ENCODE results near the gene BABAM1. TPM values are rescaled to one million over a fixed set of nuclear protein-coding genes. Genes with fewer than 3 reads are reported as not detected.

The BABAM1 gene
- total RNA-seq, 1 experiment from 2014 or later: 146 TPM

- ATAC-seq (no peak), DNase-seq (ENCODE audit: low spot score) (no peak)
- Mint-ChIP-seq H3K4me3 (no peak overlapping the region), H3K27me3 (ENCODE audit: low read depth) (peaks cover 6% of the 10 kb centered on the region), H3K36me3 (peaks cover 33% of the 10 kb centered on the region), H3K9me3 (no peaks in the 10 kb centered on the region), H3K27ac (no peak overlapping the region), H3K4me1 (peaks cover 3% of the 10 kb centered on the region; the same call in 1 of the 2 replicates)
- ChIA-PET CTCF (interaction anchor here (0.9 to 3.9 kb wide), 3 partner anchors 13 to 26 kb away, joined by 3 to 19 read pairs (median 5); partner anchors contain the start of gene MRPL34), POLR2A (no interaction called here)
- TF ChIP-seq ZNF396 (CRISPR knock-in tag; IDR thresholded peaks at IDR 0.05; ENCODE audit: borderline replicate concordance): no peak
- no peak for TF ChIP-seq CDX4 (CRISPR knock-in tag; IDR thresholded peaks at IDR 0.05; ENCODE audit: borderline replicate concordance)
- TF ChIP-seq PREB (CRISPR knock-in tag; IDR thresholded peaks at IDR 0.05; ENCODE audit: borderline replicate concordance): no peak
- no peak for TF ChIP-seq ZNF219 (CRISPR knock-in tag; IDR thresholded peaks at IDR 0.05; ENCODE audit: borderline replicate concordance)
- TF ChIP-seq ETV6 (CRISPR knock-in tag; IDR thresholded peaks at IDR 0.05): no peak
- no peak for TF ChIP-seq EMX1 (CRISPR knock-in tag; IDR thresholded peaks at IDR 0.05)
- no peak for TF ChIP-seq GTF2I (CRISPR knock-in tag; conservative IDR thresholded peaks at IDR 0.05)
- TF ChIP-seq CTCF (IDR thresholded peaks at IDR 0.05): no peak
- no peak for TF ChIP-seq AFF4 (CRISPR knock-in tag; IDR thresholded peaks at IDR 0.05; ENCODE audit: borderline replicate concordance)
- TF ChIP-seq ZBTB21 (CRISPR knock-in tag; IDR thresholded peaks at IDR 0.05; ENCODE audit: borderline replicate concordance): no peak
- TF ChIP-seq NR3C1 (CRISPR knock-in tag; conservative IDR thresholded peaks at IDR 0.05; ENCODE audit: low read depth): no peak
- TF ChIP-seq JAZF1 (CRISPR knock-in tag; IDR thresholded peaks at IDR 0.05): no peak
- TF ChIP-seq USF2 (CRISPR knock-in tag; IDR thresholded peaks at IDR 0.05): no peak
- no peak for TF ChIP-seq NFYB (CRISPR knock-in tag; conservative IDR thresholded peaks at IDR 0.05; ENCODE audit: low read depth)
- TF ChIP-seq ATF1 (CRISPR knock-in tag; IDR thresholded peaks at IDR 0.05): no peak
- no peak for TF ChIP-seq ZNF232 (CRISPR knock-in tag; IDR thresholded peaks at IDR 0.05)
- TF ChIP-seq ZSCAN18 (CRISPR knock-in tag; IDR thresholded peaks at IDR 0.05): no peak
- no peak for TF ChIP-seq MYBL2 (CRISPR knock-in tag; IDR thresholded peaks at IDR 0.05)
- no peak for TF ChIP-seq GABPB1 (CRISPR knock-in tag; IDR thresholded peaks at IDR 0.05)
Measured at GRCh38 chr19:17279436-17279835, 12.2 kb downstream of the BABAM1 start.

Measured in WTC11 (cell line).